Activated CD4-positive, alpha-beta T cell treated with anti-CD3 and anti-CD28 coated beads for 48 hours (primary cell): ENCODE data around the gene CCDC142.
"Not testable (repeated sequence)": the region's sequence is repeated elsewhere in the genome, so short reads cannot be mapped to it uniquely, and the experiment has no call there.

Source experiments
- DNase-seq: peaks from one replicate; pipeline ENCODE4 v3.0.0-alpha.2; 2020

Gene CCDC142

DNA sequence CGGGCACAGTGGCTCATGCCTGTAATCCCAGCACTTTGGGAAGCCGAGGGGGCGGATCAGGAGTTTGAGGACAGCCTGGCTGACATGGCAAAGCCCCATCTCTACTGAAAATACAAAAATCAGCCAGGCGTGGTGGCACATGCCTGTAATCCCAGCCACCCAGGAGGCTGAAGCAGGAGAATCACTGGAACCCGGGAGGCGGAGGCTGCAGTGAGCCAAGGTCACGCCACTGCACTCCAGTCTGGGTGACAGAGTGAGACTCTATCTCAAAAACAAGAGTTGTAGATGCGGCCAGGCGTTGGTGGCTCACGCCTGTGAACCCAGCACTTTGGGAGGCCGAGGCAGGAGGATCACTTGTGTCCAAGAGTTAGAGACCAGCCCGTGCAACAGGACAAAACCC lies 12.1 kb downstream of the CCDC142 start:
- not testable (repeated sequence) for DNase-seq

DNA sequence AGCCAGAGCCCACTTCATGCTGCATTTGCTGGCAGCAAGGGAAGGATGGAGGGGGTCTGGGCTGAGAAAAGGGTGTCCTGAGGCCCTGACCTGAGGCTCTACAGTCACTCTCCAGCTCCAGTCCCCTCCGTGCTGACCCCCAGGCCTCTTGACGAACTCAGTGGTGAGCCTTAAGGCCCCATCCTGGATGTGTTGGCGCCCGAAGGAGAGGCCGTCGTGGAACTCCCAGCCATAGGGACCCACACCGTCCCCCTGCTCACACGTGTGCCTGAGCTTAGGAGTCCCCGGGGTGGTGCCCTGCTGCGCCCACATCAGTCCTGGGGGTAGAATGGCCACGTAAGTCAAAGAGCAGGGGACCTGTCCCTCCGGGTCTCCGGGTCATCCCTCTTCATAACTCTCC lies 18.4 kb downstream of the CCDC142 start:
- no peak for DNase-seq

DNA sequence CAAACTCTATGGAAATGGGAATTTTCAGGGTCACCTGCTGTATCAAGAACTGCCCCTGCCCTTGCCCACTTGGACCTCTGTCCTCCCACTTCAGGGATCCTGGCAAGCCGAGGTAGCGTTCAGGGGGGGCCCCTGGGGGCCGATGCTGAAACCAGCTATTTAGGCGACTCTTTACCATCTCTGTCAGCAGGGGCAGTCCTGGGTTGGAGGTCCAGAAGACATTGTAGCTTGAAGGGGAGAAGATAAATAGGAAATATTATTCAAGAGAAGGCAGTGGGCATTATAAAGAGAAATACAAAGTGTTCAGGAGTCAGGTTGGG lies 20.1 kb downstream of the CCDC142 start:
- no peak for DNase-seq

DNA sequence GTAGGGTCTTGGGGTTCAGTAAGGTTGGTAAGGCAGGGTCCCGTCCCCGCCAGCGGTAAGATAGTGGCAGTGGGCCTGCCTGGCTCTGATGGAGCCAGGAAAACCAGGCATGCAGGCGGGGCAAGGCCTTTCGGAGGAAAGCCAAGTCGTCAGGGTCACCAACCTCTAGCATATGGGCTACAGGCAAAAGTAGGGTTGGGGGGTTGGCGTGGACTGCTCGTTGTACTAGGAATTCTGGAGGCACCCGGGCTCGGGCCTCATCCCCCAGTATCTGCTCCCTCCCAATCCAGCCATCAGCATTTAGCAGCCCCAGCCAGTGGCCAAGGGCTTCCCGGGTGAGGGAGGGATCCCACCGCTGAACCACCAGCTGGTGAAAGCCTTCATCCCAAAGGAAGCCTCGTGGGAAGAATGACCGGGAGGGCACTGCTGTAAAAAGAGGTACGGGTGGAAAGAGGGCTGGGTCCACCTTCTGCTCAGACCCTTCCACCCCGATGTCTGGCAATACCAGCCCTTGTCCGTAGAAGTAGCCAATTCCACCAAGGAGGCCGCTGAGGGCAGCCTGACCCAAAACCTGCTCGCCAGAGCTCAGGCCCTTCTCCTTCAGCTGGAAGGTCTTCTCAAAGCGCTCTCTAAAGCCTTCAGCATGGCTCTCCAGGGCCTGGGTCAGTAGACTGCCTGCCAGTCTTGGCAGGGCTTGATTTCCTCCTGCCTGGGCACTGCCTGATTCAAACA lies 20.6 kb downstream of the CCDC142 start:
- no peak for DNase-seq

DNA sequence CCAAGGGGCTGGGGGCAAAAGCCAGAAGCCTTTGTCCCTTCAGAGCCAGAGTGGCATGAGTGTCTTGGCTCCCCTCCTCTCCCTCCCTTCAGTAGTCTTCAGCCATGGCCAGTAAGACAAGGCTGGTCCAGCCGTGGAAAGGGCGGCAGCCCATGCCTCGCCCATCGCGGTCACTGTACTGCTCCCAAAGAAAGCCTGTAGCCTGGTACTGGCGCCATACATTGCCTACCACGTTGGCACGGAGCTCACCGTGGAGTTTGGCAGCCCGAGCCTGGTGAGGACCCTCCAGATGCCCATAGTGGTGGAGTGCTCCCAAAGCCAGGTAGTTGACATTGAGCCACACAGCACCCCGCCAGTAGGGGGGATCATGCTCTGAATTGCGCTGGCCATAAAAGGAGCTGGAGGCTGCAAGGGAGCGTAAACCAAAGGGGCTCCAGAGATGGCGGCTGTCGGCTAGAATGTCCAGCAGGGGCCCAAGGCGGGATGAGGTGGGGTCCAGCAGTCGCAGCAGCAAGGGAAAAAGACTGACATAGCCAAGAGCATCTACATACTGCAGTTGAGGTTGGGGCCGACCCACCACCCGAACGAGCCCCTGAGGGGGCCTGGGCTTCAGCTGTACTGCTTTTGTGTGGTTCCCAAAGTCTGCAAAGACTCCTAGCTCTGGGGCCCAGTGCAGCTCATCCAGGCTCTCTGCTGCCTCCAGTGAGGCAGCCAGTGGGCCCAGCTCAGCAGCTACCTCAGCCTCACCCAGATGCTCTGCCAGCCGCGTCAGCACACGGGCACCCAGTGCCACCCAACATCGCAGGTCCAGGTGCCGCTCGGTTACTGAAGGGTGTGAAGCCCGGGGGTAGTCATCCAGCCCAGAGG lies 21.4 kb downstream of the CCDC142 start:
- DNase-seq: peak; percentile 34

DNA sequence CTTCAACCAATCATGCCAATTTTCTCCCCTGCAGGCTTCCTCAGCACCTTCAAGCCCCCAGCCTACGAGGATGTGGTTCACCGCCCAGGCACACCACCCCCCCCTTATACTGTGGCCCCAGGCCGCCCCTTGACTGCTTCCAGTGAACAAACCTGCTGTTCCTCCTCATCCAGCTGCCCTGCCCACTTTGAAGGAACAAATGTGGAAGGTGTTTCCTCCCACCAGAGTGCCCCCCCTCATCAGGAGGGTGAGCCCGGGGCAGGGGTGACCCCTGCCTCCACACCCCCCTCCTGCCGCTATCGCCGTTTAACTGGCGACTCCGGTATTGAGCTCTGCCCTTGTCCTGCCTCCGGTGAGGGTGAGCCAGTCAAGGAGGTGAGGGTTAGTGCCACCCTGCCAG lies 22.6 kb downstream of the CCDC142 start:
- DNase-seq: not testable (repeated sequence)

DNA sequence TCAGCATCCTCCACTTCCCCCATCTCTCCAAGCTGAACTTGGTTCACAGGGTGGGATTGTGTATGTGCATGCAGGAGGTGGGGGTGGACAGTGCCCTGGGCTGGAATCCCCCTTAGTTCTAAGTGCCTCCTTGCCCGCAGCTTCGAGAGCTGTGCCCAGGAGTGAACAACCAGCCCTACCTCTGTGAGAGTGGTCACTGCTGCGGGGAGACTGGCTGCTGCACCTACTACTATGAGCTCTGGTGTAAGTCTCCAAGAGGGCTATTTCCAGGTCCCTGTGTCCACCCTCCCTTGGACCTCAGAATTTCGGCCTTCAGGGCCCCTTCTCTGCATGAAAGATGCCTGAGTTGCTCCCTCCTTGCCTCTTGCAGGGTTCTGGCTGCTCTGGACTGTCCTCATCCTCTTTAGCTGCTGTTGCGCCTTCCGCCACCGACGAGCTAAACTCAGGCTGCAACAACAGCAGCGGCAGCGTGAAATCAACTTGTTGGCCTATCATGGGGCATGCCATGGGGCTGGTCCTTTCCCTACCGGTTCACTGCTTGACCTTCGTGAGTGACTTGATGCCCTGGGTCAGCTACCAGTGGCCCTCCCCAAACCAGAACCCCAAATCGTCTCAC lies 23.2 kb downstream of the CCDC142 start:
- DNase-seq: not testable (repeated sequence)

DNA sequence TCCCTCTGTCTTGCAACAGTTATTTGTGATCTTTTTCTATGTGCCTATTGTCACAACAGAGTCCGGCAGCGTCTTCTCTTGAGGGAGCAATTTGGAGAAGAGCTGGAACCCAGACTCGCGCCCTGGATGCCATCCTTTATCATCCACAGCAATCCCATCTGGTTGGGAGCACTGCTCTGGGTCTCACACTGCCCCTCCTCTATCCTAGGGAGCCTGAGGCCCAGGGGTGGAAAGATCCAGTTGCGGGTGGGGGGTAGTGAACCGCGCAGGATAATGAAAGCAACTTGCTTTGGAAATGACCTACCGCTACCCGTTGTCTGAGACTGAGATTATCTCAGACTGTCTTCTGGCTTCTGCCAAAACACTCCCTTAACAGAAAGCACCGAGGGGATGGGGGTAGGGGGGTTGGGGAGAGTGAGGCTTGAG lies 23.8 kb downstream of the CCDC142 start:
- DNase-seq: no peak

DNA sequence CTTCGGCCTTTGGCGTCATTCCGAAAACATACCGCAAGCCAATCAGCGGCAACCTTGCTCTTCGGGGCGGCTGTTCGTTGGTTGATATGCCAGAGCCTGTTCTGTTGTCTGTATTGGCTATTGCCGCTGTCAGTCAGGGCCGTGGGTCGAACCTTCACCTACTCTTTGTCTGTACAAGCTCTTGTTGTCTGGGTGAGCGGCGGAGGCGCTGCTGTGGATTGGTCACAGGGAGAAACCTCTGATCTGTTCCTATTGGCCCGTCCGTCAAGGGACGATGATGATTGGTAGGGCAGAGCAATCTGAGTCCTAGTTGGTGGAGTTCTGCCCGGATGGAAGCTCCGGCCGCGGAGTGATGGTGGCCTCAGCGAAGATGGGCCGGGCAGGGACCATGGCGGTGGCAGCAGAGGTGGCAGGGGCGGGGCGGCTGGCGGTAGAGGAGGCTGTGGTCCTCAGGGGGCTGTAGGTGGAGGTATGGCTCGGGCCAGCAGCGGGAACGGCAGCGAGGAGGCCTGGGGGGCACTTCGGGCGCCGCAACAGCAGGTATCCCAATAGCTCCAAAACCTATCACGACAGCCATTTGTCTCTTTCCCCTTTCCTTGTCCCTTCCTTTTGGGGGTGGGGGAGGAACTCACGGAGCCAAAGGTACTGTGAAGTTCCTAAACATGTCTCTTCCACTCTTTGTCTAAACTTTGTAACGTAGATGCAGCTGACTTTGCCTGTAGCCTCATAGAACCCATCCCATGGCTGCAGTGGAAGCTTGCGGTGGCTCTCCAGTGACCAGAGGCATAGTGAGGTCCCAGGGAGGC lies 24.5 kb downstream of the CCDC142 start, which contains the start of gene WBP1:
WBP1 (plus strand) TSS at position 307 of the 806 bp plus-strand sequence; CDS start at position 472, 165 bp downstream.
- peak; percentile 99 for DNase-seq

DNA sequence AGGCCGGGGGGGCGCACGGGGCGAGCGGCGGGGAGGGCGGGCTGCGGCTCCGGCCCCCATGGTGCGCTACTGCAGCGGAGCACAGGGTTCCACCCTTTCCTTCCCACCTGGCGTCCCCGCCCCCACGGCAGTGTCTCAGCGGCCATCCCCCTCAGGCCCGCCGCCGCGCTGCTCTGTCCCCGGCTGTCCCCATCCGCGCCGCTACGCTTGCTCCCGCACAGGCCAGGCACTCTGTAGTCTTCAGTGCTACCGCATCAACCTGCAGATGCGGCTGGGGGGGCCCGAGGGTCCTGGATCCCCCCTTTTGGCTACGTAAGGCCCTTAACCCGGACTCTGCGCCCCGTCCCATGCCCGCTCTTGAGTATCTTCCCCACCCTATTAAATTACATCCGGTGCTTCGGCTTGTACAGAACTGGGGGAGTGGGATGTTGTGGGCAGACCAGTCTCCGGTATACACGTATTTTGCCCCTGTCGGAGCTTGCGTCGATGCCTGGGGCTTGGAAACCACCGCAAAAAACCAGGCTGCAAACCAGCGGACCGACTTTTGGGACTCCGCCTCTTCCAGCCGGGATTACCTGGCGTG lies 25.2 kb downstream of the CCDC142 start:
- DNase-seq: peak; percentile 87

DNA sequence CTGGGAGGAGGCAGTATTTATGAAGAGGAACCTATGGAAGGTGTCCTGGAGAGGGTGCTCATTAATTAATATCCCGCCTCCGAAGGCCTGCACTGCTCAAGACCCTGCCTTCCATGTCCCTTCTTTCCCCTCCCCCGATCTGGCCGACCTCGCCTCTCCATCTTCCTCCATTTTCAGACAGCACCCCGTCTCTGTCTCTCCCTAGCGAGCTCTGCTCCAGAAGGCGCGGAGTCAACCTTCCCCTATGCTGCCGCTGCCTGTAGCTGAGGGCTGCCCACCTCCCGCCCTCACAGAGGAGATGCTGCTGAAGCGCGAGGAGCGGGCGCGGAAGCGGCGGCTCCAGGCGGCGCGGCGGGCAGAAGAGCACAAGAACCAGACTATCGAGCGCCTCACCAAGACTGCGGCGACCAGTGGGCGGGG lies 25.7 kb downstream of the CCDC142 start:
- no peak for DNase-seq

DNA sequence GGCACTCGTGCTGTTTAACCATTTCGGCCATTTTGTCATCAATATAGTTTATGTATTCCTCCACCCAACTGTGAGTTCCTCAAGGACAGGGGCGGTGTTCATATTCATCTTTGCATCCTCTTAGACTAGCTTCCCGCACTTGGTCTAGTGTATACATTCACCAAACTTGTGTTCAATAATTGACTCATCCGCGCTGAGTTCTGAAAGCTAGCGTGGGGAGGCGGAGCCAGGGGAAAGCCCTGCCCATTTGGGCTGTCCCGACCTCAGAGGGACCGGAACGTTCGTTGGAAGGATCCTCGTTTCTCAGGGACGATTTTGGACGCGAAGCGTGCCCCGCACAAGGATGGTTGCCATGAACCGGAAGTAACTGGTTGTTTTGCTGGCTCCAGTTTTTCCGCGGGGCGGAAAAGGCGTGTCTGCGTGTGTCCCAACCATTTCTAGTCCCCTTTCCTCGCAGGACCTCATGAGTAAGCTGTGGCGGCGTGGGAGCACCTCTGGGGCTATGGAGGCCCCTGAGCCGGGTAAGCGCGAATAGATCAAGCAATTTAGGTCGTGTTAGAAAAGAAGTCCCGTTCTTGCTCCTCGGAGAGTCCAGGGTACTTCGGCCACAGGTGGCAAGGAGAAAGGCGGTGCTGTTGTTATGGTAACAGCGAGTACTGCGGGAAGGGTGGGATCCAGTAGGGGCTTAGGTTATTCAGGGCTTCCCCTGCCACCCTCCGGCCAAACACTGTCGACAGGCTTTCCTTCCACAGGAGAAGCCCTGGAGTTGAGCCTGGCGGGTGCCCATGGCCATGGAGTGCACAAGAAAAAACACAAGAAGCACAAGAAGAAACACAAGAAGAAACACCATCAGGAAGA lies 27.9 kb downstream of the CCDC142 start, which contains the start of gene INO80B:
INO80B (plus strand) TSS at position 434 of the 858 bp plus-strand sequence; CDS start at position 464, 30 bp downstream.
- DNase-seq: peak; percentile 98

DNA sequence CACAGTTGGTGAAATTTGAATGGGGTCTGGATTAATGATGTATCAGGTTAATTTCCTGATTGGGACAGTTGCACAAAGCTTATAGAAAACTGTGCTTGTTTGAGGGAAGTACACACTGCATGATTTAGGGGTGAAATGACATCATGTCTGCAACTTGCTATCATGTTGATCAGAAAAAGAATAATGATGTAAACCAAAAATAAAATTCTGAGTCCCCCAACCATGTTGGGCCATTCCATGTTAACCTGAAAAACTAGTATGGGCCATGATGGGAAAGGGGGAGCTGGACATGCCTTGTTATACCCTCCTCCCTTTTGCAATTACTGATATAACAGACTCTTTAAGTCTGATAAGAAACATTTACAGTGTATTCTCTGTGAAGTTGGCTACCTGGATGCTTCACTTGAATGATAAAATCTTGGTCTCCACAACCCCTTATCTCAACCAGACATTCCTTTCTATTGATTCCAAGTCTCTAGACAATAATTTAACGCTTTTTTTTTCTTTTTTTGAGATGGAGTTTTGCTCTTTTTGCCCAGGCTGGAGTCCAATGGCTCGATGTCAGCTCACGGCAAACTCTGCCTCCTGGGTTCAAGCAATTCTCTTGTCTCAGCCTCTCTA lies 32.1 kb downstream of the CCDC142 start:
- DNase-seq: no peak

DNA sequence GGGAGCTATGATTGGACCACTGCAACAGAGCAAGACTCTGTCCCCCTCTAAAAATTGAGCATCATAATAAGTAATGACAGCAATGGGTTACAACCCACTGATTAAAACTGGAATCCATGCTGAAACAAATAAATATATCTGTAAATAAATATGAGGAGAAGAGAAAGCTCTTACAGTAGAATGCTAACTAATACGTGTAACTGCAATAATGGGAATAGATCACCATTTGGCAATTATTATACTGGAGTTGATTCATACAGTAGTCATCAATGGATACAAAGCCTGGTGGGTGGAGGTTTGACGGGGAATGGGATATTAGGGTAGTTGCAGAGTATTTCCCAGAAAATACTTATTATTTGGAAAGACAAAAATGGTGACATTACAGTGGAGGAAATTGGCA lies 34.0 kb downstream of the CCDC142 start:
- no peak for DNase-seq

DNA sequence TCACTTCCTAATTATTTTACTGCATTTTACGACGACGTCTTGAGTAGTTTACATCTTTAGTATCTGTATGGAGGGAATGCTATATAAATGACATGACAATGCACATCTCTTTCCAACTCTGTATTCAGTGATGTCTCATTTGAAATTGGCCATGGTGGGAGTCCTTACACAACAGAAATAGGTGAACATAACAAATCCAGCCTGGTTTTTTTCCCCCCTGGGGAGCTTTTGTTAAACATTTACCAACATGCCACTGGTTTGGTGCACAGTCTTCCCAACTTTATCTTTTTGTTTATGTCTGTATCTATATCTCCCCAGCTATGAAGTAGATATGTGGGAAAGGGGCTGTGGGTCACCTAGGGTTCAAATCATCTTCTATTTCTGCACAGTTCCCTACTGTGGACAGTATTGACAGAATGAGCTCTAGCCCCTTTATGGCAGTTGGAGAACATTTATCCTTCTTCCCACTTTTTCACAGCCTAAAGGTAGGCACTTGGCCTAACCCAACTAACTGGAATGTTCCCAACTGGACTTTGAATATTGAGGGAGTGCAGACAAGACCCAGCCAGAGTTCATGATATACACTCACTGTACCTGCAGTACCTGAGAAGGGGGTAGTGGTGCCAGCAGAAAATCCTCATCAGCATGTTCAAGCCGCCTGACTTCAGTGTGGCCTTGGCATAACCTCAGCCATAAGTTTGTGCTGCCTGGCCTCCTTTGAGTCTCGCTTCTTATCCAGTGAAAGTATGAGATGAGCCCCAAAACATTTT lies 35.4 kb downstream of the CCDC142 start:
- no peak for DNase-seq

DNA sequence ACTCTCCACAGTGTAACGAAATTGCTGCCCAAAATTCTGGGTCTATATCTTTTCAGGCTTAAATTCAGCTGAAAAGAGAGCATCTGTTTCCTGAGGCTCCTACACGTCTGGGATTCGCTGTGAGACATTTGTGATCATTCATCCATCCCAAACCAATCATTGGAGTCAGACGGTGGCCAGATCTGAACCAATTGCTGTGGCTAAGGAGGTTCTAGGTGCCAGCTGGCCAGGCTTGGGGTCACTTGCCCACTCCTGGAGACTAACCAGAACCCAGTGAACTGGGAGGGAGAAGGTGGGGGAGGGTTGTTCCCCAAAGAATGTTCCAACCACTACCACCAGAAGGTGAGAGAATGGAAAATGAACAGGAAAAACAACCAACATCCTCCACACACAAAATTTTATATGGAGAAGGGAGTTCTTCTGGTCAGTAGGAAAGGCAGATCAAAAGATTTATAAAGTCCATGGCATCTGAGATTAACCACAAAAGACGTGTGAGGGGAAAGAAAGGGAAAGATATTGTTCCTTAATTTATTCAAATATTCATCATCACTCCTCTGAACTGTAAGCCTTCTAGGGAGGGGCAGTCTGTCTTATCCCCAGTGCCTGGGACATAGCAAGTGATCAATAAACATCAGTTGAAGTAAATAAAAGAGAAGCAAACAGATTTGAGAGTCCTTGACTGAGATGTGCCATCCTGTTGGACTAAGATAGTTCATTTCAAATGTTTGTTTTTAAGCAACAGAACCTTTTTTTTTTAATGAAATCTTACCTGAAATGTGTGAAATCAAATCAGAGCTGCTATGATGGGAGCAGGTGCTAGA lies 38.1 kb downstream of the CCDC142 start:
- no peak for DNase-seq

DNA sequence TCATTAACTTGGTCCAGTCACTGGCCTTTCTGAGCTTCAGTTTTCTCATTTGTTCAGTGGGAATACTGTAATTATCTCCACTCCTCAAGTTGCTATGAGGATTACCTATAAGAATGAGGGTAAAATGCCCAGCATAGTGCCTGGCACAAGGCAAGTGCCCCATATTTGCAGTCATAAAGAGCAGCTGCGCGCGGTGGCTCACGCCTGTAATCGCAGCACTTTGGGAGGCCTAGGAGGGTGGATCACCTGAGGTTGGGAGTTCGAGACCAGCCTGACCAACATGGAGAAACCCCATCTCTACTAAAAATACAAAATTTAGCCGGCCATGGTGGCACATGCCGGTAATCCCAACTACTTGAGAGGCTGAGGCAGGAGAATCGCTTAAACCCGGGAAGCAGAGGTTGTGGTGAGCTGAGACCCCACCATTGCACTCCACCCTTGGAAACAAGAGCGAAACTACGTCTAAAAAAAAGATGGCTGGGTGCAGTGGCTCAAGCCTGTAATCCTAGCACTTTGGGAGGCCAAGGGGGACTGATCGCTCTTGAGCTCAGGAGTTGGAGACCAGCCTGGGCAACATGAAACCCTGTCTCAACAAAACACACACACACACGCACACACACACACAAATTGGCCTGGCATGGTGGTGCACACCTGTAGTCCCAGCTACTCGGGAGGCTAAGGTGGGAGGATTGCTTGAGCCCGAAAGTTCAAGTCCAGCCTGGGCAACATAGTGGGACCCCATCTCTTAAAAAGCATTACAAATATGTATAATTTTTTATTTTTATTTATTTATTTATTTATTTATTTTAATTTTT lies 40.1 kb downstream of the CCDC142 start:
- DNase-seq: not testable (repeated sequence)
